OCI-LY3 (cell line): ENCODE data around the gene KCTD3.

ENCODE experiments used
- H2AFZ ChIP-seq: fragments of 200-600, 300-600 bp; shearing (Covaris generic); 2 replicates; pipeline ENCODE4 v1.6.0; 2014; ENCODE audit warnings: antibody characterized with exemption, low read depth, low read length
- H3K27ac ChIP-seq: fragments of 200-600, 300-600 bp; sonication (generic); 2 replicates; pipeline ENCODE4 v1.5.1; 2014; ENCODE audit warnings: mild to moderate bottlenecking, low read length, moderate library complexity, mixed read lengths
- H3K27me3 ChIP-seq: fragments of 200-600, 300-600 bp; sonication (generic); 2 replicates; pipeline ENCODE4 v1.6.1; 2014; ENCODE audit warnings: low read depth, low read length, mixed read lengths
- H3K36me3 ChIP-seq: fragments of 200-600, 300-600 bp; sonication (generic); replicated peaks from 2 replicates; pipeline ENCODE3; 2014; ENCODE audit warnings: low read depth, low read length, mixed read lengths
- H3K4me1 ChIP-seq: fragments of 300-600, 200-600 bp; sonication (generic); 2 replicates; pipeline ENCODE4 v1.6.1; 2014; ENCODE audit warnings: low read length, mixed read lengths
- H3K4me2 ChIP-seq: fragments of 200-600, 300-600 bp; sonication (generic); 2 replicates; pipeline ENCODE4 v1.6.1; 2014; ENCODE audit warnings: low read length, mixed read lengths
- H3K4me3 ChIP-seq: fragments of 300-600, 200-600 bp; sonication (generic); 2 replicates; pipeline ENCODE4 v1.5.1; 2014; ENCODE audit warnings: antibody characterized with exemption, mild to moderate bottlenecking, low read length, moderate library complexity
- H3K79me2 ChIP-seq: fragments of 300-600, 200-600 bp; shearing (Covaris generic); 2 replicates; pipeline ENCODE4 v1.6.1; 2014; ENCODE audit warnings: mild to moderate bottlenecking, low read length, mixed read lengths
- H3K9ac ChIP-seq: fragments of 300-600, 200-600 bp; shearing (Covaris generic); 2 replicates; pipeline ENCODE4 v1.6.0; 2014; ENCODE audit warnings: mild to moderate bottlenecking, low read length, moderate library complexity
- H3K9me3 ChIP-seq: fragments of 200-600, 300-600 bp; shearing (Covaris generic); 2 replicates; pipeline ENCODE4 v1.6.1; 2014; ENCODE audit warnings: low read length, mixed read lengths; ENCODE audit not compliant: insufficient read depth
- H4K20me1 ChIP-seq: fragments of 200-600, 300-600 bp; sonication (generic); 2 replicates; pipeline ENCODE4 v1.6.1; 2016; ENCODE audit warnings: low read length, mixed read lengths; ENCODE audit not compliant: insufficient read depth
- EZH2phosphoT487 ChIP-seq: fragments of 200-600 bp; shearing (Covaris generic); IDR thresholded peaks from 2 replicates; pipeline ENCODE4 v1.6.1; 2018; ENCODE audit warnings: antibody characterized with exemption, mixed run types, low read depth
- TF ChIP-seq, protein P1 (sequence below): fragments of 200-600, 300-600 bp; sonication (generic); IDR thresholded peaks from 2 replicates; pipeline ENCODE4 v1.5.1; 2014; ENCODE audit warnings: antibody characterized with exemption, low read length, low read depth

The KCTD3 gene

DNA sequence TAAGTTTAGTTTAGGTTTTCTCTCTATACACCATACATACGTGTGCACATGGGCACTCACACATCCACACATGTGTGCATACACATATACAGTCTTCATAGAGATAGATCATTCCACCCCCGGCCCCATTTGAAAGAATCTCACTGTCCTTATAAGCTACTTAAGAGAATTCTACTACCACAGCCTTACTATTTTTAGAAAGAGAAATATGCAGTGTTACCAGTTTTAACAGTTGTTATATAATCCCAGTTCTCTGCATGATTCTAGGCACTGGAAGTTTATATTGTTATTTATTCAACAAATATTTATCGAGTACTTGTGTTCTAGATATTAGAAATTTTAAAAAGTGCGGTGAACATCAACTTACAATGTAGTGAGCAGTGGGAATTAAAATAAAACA lies 41.5 kb downstream of the KCTD3 start:
- H3K4me2 ChIP-seq = no peak overlapping the region
- TF ChIP-seq, protein P1, sequence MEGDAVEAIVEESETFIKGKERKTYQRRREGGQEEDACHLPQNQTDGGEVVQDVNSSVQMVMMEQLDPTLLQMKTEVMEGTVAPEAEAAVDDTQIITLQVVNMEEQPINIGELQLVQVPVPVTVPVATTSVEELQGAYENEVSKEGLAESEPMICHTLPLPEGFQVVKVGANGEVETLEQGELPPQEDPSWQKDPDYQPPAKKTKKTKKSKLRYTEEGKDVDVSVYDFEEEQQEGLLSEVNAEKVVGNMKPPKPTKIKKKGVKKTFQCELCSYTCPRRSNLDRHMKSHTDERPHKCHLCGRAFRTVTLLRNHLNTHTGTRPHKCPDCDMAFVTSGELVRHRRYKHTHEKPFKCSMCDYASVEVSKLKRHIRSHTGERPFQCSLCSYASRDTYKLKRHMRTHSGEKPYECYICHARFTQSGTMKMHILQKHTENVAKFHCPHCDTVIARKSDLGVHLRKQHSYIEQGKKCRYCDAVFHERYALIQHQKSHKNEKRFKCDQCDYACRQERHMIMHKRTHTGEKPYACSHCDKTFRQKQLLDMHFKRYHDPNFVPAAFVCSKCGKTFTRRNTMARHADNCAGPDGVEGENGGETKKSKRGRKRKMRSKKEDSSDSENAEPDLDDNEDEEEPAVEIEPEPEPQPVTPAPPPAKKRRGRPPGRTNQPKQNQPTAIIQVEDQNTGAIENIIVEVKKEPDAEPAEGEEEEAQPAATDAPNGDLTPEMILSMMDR = no peak
- TF ChIP-seq EZH2phosphoT487 = no peak
- H3K9me3 ChIP-seq = no peaks in the 10 kb centered on the region
- H3K79me2 ChIP-seq = no peaks in the 10 kb centered on the region
- no peak overlapping the region for H3K9ac ChIP-seq
- no peaks in the 10 kb centered on the region for H3K27me3 ChIP-seq
- H3K4me3 ChIP-seq = no peak overlapping the region
- no peaks in the 10 kb centered on the region for H3K4me1 ChIP-seq
- 0 out of 2 replicates have a peak, but pooled peaks cover 5% of the 10 kb centered on the region for H4K20me1 ChIP-seq
- no peak overlapping the region for H2AFZ ChIP-seq
- no peak overlapping the region for H3K27ac ChIP-seq
- H3K36me3 ChIP-seq = peaks cover 25% of the 10 kb centered on the region

DNA sequence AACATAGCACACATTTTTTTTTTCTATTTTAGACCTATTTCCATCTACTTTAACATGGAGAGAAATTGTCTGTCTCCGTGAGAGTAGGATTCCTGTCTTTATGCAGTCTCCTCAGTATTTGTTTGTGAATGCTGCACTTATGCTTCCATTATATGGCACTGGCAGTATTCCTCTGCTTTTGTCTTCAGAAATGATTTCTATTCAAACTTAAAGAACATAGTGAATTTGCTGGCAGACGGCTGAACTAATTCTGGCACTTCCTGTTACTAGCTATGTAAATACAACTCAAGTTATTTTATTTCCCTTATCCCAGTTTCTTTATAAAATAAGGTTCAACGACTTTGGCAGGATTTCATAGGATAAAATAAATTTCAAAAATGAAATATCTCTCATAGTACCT lies 45.3 kb downstream of the KCTD3 start:
- Histone ChIP-seq H3K9ac (no peak overlapping the region), H4K20me1 (no peaks in the 10 kb centered on the region), H3K4me1 (no peaks in the 10 kb centered on the region), H3K36me3 (peaks cover 30% of the 10 kb centered on the region), H2AFZ (no peak overlapping the region), H3K79me2 (no peaks in the 10 kb centered on the region), H3K27ac (no peak overlapping the region), H3K4me3 (no peak overlapping the region), H3K4me2 (no peak overlapping the region), H3K27me3 (no peaks in the 10 kb centered on the region), H3K9me3 (no peaks in the 10 kb centered on the region)
- no peak for TF ChIP-seq EZH2phosphoT487
- TF ChIP-seq, protein P1 = no peak

DNA sequence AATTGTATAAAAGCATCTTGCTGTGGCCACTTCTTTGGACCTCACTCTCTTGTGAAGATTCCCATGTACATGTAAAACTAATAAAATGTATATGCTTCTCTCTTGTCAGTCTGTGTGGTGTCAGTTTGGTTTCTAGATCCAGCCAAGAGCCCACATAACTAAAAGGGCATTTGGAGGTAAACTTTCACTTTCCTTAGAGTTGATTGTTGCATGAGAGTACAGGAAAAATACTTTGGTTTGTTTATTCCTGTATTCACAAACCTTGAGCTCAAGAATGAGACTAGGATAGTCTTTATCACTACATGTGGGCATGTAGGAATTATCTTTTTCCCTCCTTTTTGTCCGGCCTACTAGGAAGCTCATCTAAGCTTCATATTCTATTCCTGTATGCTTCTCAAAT lies 50.9 kb downstream of the KCTD3 start:
- H3K9me3 ChIP-seq = no peaks in the 10 kb centered on the region
- H3K4me2 ChIP-seq = no peak overlapping the region
- H3K36me3 ChIP-seq = peaks cover 38% of the 10 kb centered on the region
- peaks cover 14% of the 10 kb centered on the region for H3K4me1 ChIP-seq
- H3K79me2 ChIP-seq = no peaks in the 10 kb centered on the region
- H3K27me3 ChIP-seq = no peaks in the 10 kb centered on the region
- no peak overlapping the region for H3K4me3 ChIP-seq
- no peaks in the 10 kb centered on the region for H4K20me1 ChIP-seq
- H3K27ac ChIP-seq = no peak overlapping the region
- TF ChIP-seq, protein P1 = no peak
- no peak for TF ChIP-seq EZH2phosphoT487
- no peak overlapping the region for H2AFZ ChIP-seq
- no peak overlapping the region for H3K9ac ChIP-seq

DNA sequence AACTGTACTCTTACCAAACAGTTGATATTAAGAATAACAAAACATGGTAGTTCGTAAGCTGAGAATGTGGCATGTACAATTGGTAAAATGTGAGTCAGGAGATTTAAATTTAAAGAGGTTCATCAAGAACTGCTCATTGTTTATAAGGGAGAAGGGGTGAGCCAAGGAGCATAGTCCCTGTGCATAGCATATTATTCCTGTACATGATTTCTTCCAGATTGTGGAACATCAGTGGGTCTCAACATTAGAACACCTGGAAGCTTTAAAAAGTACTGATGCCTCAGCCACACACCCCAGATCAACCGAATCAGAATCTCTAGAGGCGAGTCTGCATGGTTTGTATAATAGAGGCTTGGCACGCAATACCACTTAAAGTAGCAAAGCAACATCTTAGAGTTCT lies 56.1 kb downstream of the KCTD3 start:
- Histone ChIP-seq H3K9ac (no peak overlapping the region), H3K79me2 (no peaks in the 10 kb centered on the region), H3K27ac (no peak overlapping the region), H3K9me3 (no peaks in the 10 kb centered on the region), H2AFZ (no peak overlapping the region), H3K36me3 (peaks cover 35% of the 10 kb centered on the region), H4K20me1 (no peaks in the 10 kb centered on the region), H3K27me3 (no peaks in the 10 kb centered on the region), H3K4me3 (no peak overlapping the region), H3K4me1 (peaks cover 14% of the 10 kb centered on the region), H3K4me2 (no peak overlapping the region)
- TF ChIP-seq EZH2phosphoT487 = no peak
- TF ChIP-seq, protein P1 = no peak
